ENCODE results near the gene ERRFI1.

The ERRFI1 gene

GRCh38 chr1:8043621-8044020, 17.5 kb upstream of the ERRFI1 start:
- DNase-seq (ENCODE audit: low read depth), result no peak

DNA sequence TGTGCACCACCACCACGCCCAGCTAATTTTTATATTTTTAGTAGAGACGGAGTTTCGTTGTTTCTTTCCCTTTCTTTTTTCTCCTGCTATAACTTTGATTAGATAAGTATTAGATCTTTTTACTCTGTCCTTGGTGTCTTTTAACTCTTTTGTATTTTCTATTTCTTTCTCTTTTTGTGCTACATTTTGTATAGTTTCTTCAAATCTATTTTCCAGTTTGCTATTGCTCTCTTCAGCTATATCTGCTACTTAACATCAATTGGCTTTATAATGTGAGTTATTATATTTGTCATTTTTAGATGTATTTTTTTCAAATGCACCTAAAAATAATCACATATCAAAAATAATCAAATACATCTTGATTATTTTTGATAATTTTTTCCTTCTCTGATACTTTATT, 16.0 kb upstream of the ERRFI1 start:
- no peak for DNase-seq (ENCODE audit: low read depth)

- DNase-seq (ENCODE audit: low read depth), result no peak
These were observed 14.5 kb upstream of the ERRFI1 start for GRCh38 chr1:8040586-8040985.

DNA sequence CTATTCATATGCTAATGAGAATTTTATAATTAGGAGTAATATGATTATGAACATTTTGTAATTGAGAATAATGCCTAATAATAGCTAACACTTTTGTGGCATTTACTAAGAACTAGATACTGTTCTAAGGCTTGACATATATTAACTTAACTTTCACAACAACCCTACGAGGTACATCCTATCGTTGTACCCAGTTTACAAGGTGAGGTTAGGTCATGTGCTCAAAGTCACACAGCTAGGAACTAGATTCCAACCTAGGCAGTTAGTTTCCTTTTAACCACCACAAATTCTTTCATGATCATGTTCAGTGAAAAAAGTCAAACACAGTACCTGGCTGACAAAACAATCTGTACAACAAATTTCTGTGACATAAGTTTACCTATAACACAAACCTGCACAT, 13.0 kb upstream of the ERRFI1 start:
- DNase-seq (ENCODE audit: low read depth), result no peak

GRCh38 chr1:8035289-8035688, 9.2 kb upstream of the ERRFI1 start:
- no peak for DNase-seq (ENCODE audit: low read depth)

DNA sequence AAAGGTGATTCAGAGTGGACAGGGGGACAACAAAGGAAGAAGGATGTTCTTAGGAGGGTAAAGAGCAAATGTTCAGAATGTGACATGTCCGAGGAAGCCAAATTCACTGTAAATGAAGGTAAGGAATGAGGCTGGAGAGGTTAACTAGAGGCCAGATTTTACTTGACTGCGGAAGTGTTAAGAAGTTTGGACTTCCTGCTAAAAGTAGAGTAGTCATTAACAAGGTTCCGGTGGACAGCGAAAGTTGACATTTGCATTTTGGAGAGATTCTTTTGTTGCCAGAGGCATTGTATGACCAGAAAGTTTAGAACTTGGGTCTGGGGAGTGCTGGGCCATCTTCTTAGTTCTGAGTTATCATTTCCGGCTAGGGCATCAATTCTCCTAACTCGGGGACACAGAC, 7.2 kb upstream of the ERRFI1 start:
- no peak for DNase-seq (ENCODE audit: low read depth)

DNA sequence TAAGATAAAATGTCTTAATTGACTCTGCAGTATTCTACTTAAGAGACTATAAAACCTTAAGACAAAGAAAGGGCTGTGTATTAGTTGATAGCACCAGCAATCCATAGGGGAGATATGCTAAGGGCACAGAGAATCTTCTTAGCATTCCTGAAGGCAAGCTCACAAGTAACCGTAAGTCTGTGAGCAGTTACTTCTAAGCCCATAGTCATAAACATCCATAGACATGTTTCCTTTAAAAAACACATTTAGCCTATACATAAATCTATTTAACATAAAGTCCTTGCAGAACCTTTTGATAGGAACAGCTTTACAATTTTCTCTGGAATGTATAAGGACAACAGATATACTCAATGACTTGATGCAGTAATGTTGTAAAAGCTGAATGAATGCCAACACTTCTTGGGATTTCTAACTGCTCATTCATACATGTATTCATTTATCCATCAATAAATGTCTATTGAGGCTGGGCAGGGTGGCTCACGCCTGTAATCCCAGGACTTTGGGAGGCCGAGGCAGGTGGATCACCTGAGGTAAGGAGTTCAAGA, 6.3 kb upstream of the ERRFI1 start:
- DNase-seq (ENCODE audit: low read depth), result no peak

DNA sequence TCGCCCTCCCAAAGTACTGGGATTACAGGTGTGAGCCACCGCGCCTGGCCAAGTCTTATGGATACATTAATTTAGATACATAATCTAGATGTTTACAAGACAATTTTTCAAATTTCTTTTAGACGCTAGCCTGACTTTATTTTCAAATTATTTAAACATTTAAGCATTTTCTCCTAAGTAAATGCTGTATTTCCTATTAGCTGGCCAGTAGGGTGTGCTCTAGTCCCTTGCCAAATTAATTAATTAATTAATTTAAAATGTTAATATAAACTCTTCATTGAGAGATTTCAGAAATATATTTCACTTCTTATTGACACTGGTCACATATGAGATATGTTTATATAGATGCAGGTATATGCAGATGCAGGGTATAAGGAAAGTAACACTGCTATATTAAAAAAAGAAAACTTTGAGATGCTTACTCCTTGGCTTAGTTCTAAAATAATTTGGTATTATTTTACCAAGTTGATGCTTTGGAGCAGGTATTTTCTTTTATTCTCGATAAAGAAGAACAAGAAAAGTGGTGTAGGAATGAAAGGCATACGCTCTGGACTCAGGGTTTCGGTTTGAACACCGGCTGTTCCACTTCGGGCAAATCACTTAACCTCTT, 5.2 kb upstream of the ERRFI1 start:
- no peak for DNase-seq (ENCODE audit: low read depth)

DNA sequence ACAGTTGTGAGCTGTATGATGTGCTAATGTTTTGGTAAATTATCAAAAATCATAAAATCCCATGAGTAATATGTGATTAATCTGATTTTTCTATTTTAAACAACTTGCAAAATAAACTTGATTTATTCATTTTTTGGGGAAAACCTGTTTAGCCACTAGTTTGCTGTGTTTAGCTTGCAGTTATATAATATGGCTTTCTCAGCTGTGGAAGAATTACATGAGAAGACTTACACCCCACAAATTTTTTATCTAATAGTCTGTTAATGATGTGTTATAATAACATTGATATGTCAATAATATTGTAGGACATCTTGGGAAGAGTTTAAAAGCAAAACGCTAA, 2.4 kb upstream of the ERRFI1 start:
- no peak for DNase-seq (ENCODE audit: low read depth)

DNA sequence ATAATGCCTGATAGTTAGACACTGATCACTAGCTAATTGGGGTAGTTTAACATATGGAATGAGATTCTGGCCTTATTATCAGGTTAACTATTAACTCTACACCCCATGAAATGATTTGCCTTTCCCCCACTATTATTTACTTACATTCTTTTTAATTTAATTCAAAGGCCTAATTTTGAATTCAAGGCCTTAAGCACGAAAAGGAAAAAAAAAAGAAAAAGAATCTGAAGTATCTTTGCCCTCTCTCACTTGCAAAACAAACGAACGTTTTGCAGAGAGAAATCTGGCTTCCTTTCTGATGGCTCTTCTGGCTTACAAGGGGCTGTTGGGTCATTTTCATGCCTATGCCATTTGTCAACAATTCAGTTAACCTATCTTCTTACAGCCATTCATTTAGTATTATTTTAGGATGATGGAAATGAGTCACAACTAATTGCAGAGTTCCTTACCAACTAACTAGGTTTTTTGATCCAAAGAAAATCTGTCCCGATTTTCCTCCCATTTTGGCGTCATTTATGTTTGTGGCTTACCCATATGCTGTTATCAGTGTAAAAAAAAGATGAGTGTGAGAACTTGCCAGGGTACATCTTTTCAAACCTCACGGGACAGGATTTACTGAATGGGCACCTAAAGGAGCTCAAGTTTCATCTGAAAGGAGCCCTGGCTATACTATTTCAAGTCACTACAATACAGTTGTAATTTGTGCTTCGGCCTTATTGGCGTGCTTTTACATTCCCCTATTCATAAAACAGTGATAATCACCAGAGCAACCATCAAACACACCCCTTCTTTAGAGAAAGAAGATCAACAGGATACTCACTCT, 1.9 kb upstream of the ERRFI1 start:
- DNase-seq (ENCODE audit: low read depth), result no peak

GRCh38 chr1:8026976-8027747, 1.1 kb upstream of the ERRFI1 start:
- DNase-seq (ENCODE audit: low read depth), result no peak

DNA sequence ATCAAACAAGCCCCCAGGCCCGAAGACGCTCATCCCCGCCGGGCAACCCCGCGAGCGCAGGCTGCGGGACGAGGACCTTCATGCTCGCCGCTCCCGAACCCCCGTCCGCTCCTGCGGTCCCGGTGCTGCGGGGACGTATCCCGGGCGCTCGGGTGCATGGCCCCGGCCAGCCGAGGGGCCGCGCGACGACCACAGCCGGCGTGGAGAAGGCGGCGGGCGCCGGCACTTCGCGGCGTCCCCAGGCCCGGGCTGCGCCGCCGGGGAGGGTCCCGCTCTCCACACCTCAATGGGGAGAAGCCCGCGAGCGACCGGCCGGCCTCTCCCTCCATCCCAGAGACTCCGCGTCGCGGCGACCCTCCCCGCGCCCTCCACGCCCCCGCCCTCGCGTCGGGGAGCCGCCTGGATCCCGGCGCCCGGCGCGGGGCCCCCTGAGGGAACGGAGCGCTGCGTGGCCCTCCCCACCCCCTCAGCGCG, 401 bp downstream of the ERRFI1 start:
- no peak for DNase-seq (ENCODE audit: low read depth)

DNA sequence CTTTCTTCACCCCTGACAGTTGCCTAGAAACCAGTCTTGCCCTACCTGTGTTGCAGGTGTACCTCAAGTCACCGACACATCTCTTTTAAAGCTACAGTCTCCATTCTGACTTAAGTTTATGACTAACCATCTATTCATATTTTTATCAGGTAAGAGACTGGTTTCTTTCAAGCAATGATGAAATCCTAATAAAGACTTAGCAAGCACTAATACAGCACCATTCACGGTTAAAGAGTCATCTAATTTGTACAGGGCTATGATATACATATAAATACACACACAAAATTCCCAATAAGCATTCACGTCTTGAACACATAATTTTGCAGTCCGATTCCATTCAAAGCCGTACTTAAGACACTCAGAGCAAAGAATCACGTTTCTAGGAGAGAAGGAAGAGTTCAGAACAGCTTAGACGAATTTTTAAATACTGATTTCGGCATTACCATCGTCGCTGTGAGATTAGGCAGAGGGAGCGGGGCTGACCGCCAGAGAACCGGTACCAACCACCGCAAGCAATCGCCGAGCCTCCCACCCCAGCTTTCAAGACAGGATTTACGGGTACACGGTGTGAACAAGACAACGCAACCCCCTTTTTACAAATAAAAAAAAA, 943 bp downstream of the ERRFI1 start:
- no peak for DNase-seq (ENCODE audit: low read depth)

DNA sequence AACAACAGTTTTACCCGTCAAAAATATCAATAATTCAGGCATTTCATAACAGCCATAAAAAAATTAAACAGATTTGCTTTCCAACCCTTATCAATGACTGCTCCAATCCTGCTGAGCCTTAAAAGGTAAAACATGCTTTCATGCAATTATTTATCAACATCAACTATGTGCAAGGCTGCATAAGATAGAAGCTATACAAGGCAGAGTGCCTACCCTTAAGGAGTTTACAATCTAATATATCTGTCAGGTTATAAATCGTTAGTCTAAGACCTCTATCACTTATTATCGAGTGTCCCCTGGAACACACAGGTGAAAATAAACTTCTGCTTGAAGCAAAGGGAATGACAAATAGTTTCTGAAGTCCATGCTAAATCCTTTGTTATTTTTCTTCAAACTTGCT, 1.8 kb downstream of the ERRFI1 start:
- no peak for DNase-seq (ENCODE audit: low read depth)

GRCh38 chr1:8023995-8024313, 2.2 kb downstream of the ERRFI1 start:
- DNase-seq (ENCODE audit: low read depth), result no peak

- no peak for DNase-seq (ENCODE audit: low read depth)
These were observed 2.7 kb downstream of the ERRFI1 start for GRCh38 chr1:8023287-8023994.

GRCh38 chr1:8022395-8023286, 3.5 kb downstream of the ERRFI1 start:
- DNase-seq (ENCODE audit: low read depth), result no peak

DNA sequence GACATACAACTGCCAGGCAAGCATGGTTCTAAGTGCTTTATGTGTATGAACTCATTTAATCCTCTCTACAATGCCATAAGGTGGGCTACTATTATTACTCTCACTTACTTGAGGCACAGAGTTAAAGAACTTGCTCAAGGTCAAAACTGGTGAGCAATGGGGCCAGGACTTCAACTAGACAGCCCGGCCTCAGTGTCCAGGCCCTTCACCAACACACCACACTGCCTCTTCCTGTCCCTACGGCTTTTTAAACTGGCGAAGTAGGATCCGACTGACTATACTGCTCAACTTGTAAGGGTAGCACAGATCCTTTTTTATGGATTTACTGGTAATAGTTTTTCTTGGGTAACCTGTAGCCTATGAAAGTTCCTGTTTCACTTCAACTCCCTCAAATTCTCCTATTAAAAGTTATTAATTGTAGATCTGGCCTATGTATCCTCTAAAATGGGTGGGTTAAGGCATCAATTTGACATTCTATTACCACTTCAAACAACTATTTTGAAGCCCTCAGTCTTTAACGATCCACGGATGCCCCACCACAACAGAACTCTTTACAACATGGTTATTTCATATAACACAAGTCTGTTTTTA, 4.3 kb downstream of the ERRFI1 start:
- DNase-seq (ENCODE audit: low read depth), result no peak

- no peak for DNase-seq (ENCODE audit: low read depth)
These were observed 6.1 kb downstream of the ERRFI1 start for GRCh38 chr1:8020032-8020431.

- DNase-seq (ENCODE audit: low read depth), result no peak
These were observed 6.9 kb downstream of the ERRFI1 start for GRCh38 chr1:8019229-8019620.

All from activated T-cell treated with anti-CD3 and anti-CD28 coated beads for 48 hours (primary cell).